PFSK-1 (cell line): ENCODE measurements around the gene POU2AF1.

Experiments
- POLR2AphosphoS5 ChIP-seq: IDR thresholded peaks from 2 replicates; pipeline ENCODE4 v1.6.1; 2012; ENCODE audit warnings: low read depth, mild to moderate bottlenecking, control low read depth, low read length, moderate library complexity
- TAF1 ChIP-seq: IDR thresholded peaks from 2 replicates; pipeline ENCODE4 v1.6.1; 2012; ENCODE audit warnings: low read length, control low read depth, borderline replicate concordance; ENCODE audit not compliant: insufficient read depth
- TF ChIP-seq, protein P1 (sequence below), 2 experiments: IDR thresholded peaks; 2 replicates each; pipeline versions ENCODE4 v1.6.1 to v1.8.0; 2011 to 2012; ENCODE audit warnings: low read depth in 2 of 2, low read length in 2 of 2, control low read depth in 1 of 2, inconsistent platforms in 1 of 2, mild to moderate bottlenecking in 1 of 2, moderate library complexity in 1 of 2; ENCODE audit not compliant: insufficient read depth in 1 of 2

- TF ChIP-seq TAF1 (no peak), POLR2AphosphoS5 (no peak)
- TF ChIP-seq, protein P1, sequence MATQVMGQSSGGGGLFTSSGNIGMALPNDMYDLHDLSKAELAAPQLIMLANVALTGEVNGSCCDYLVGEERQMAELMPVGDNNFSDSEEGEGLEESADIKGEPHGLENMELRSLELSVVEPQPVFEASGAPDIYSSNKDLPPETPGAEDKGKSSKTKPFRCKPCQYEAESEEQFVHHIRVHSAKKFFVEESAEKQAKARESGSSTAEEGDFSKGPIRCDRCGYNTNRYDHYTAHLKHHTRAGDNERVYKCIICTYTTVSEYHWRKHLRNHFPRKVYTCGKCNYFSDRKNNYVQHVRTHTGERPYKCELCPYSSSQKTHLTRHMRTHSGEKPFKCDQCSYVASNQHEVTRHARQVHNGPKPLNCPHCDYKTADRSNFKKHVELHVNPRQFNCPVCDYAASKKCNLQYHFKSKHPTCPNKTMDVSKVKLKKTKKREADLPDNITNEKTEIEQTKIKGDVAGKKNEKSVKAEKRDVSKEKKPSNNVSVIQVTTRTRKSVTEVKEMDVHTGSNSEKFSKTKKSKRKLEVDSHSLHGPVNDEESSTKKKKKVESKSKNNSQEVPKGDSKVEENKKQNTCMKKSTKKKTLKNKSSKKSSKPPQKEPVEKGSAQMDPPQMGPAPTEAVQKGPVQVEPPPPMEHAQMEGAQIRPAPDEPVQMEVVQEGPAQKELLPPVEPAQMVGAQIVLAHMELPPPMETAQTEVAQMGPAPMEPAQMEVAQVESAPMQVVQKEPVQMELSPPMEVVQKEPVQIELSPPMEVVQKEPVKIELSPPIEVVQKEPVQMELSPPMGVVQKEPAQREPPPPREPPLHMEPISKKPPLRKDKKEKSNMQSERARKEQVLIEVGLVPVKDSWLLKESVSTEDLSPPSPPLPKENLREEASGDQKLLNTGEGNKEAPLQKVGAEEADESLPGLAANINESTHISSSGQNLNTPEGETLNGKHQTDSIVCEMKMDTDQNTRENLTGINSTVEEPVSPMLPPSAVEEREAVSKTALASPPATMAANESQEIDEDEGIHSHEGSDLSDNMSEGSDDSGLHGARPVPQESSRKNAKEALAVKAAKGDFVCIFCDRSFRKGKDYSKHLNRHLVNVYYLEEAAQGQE (IDR thresholded peaks at IDR 0.05; ENCODE audit: insufficient read depth in 1 of 2, low read depth in 2 of 2, low read length in 2 of 2), result no peak
Measured at GRCh38 chr11:111310723-111311122, 68.4 kb downstream of the POU2AF1 start.
